ENCODE data around the gene TRAT1.

GRCh38 chr3:108818404-108818803 lies 4.2 kb upstream of the TRAT1 start:
- TF ChIP-seq CTCF (conservative IDR thresholded peaks at IDR 0.05 in 1 of 2, IDR thresholded peaks at IDR 0.05 in 1 of 2; ENCODE audit: extremely low read depth in 1 of 2, insufficient read depth in 1 of 2, low read depth in 1 of 2, low read length in 2 of 2), result peak; percentile 25 to 64
- no peak for TF ChIP-seq EZH2 (IDR thresholded peaks at IDR 0.05; ENCODE audit: borderline replicate concordance, low read length)

Data from mammary epithelial cell (primary cell).